ENCODE data around the gene UBTD1.
"Not testable (repeated sequence)": the region's sequence is repeated elsewhere in the genome, so short reads cannot be mapped to it uniquely, and the experiment has no call there.

Gene UBTD1

DNA sequence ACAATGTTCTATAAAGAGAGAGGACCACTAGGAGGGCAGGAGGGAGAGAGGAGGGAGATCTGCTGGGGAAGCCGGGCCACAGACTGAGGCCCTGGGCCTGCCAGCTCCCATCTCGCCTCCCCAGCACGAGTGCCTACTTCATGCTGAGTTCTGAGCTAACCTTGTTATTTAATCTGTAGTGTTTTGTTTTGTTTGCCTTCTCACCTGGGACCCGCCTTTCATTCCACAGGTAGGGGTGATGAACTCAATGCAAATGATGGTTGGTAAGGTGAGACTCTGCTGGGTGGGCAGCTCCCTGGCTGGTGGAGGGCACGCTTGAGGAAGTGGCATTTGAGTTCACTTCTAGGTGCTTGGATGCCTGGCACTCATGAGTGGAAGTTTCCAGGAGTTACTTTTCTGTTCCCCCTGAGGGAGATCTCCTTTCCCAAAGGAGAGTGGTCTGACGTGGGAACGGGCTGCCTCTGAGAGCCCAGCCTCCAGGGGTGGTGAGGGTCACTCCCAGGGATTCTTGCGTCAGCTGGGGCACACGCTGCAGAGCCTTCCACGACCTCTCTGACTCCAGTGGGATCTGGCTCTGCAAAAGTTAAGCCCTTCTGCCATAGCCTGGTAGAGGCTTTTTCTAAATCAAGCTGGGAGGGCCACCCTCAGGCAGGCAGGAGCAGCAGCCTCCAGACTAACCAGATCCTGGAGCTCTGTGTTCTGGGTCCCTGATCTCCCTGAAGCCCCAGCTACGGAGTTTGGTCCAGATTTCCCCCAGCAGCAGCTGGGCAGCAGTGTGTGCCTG lies 22.4 kb downstream of the UBTD1 start:
- Histone ChIP-seq H3K4me3 (no peak overlapping the region), H3K4me1 (peaks cover 31 to 43% (median 39%) of the 10 kb centered on the region in 10 experiments), H3K9ac (no peak overlapping the region), H4K20me1 (peaks cover 0 to 93% (median 10%) of the 10 kb centered on the region in 11 experiments; a peak in 10 of 22 replicates), H3K27ac (no peak overlapping the region; a peak in 1 of 22 replicates), H3K36me3 (no peaks in the 10 kb centered on the region; a peak in 1 of 22 replicates), H3K27me3 (no peaks in the 10 kb centered on the region), H3K4me2 (0 out of 22 replicates have a peak overlapping the region, but pooled peaks of 1 of the 11 experiments have one; percentile 16), H3K9me3 (replicated peaks in 1 of 11) (no peaks in the 10 kb centered on the region)
- no peak for TF ChIP-seq Cebpa-rat (IDR thresholded peaks at IDR 0.05)

GRCh38 chr10:97522071-97522470 lies 23.3 kb downstream of the UBTD1 start:
- H3K27me3 ChIP-seq: no peaks in the 10 kb centered on the region
- no peak overlapping the region; a peak in 1 of 22 replicates for H3K9ac ChIP-seq
- H3K4me1 ChIP-seq: peaks cover 26 to 43% (median 37%) of the 10 kb centered on the region in 10 experiments
- peaks cover 0 to 4% (median 0%) of the 10 kb centered on the region in 11 experiments; a peak in 2 of 22 replicates for H3K36me3 ChIP-seq
- H3K9me3 ChIP-seq (replicated peaks in 1 of 11): peaks cover 0 to 4% (median 0%) of the 10 kb centered on the region in 11 experiments; a peak in 5 of 22 replicates
- peaks cover 0 to 85% (median 10%) of the 10 kb centered on the region in 11 experiments; a peak in 10 of 22 replicates for H4K20me1 ChIP-seq
- H3K27ac ChIP-seq: no peak overlapping the region
- TF ChIP-seq Cebpa-rat (IDR thresholded peaks at IDR 0.05): no peak
- H3K4me2 ChIP-seq: peak overlapping the region in 6 of 11 experiments; percentile 6 to 33 (median 16); a peak in 9 of 22 replicates
- H3K4me3 ChIP-seq: no peak overlapping the region

- no peak overlapping the region for H3K4me3 ChIP-seq
- H3K4me2 ChIP-seq: peak overlapping the region in 5 of 11 experiments; percentile 6 to 33 (median 16); a peak in 5 of 22 replicates
- peaks cover 0 to 6% (median 0%) of the 10 kb centered on the region in 11 experiments; a peak in 5 of 22 replicates for H3K9me3 ChIP-seq (replicated peaks in 1 of 11)
- H3K27ac ChIP-seq: no peak overlapping the region
- no peak for TF ChIP-seq Cebpa-rat (IDR thresholded peaks at IDR 0.05)
- H4K20me1 ChIP-seq: peaks cover 0 to 77% (median 10%) of the 10 kb centered on the region in 11 experiments; a peak in 10 of 22 replicates
- H3K9ac ChIP-seq: no peak overlapping the region
- no peaks in the 10 kb centered on the region for H3K27me3 ChIP-seq
- peaks cover 0 to 4% (median 0%) of the 10 kb centered on the region in 11 experiments; a peak in 2 of 22 replicates for H3K36me3 ChIP-seq
- peaks cover 18 to 36% (median 28%) of the 10 kb centered on the region in 10 experiments for H3K4me1 ChIP-seq
Measured at GRCh38 chr10:97522937-97523336, 24.2 kb downstream of the UBTD1 start.

DNA sequence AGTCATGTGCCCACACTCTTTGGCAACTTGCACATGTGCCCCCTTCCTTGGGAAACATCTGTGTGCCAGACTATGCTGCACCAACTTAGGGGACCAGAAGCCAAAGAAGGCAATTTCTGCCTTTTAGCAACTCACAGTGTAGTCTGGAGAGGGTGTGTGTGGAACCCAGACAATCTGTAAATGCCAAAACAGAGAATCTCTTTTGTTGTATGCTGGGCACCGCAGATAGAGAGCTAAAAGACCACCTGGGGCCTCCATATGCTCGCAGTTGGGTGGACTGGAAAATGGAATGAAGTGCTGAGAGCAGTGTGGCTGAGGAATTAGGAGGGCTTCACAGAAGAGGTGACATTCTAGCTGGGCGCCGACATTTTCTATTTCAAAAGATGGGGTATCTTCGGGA lies 26.4 kb downstream of the UBTD1 start:
- H3K27me3 ChIP-seq: no peaks in the 10 kb centered on the region

DNA sequence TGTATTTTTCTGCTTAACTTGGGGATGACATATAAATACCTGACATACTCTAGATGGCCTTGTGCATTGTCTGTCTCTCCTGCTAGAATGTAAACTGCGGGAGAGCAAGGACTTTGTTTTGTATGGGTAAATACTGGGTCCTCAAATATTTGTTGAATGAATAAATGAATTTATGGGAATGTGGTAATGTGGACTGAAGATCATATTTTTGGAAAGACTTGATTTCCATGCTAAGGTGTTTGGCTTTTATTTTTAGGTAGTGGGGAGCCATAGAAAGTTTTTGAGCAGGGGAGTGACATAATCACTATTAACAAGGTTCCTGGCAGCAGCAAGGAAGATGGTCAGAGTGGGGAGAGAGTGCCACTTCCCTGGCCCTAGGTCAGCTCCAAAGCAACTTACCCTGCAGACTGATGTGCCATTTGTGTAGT lies 27.0 kb downstream of the UBTD1 start:
- TF ChIP-seq Cebpa-rat (IDR thresholded peaks at IDR 0.05): no peak
- Histone ChIP-seq H3K4me1 (peaks cover 0 to 12% (median 6%) of the 10 kb centered on the region in 10 experiments; a peak in 9 of 20 replicates), H3K4me3 (no peak overlapping the region), H3K9ac (no peak overlapping the region), H3K36me3 (peaks cover 0 to 4% (median 0%) of the 10 kb centered on the region in 11 experiments; a peak in 2 of 22 replicates), H3K9me3 (replicated peaks in 1 of 11) (peaks cover 0 to 12% (median 4%) of the 10 kb centered on the region in 11 experiments; a peak in 10 of 22 replicates), H3K27ac (no peak overlapping the region), H4K20me1 (peaks cover 0 to 49% (median 5%) of the 10 kb centered on the region in 11 experiments; a peak in 9 of 22 replicates), H3K4me2 (no peak overlapping the region), H3K27me3 (no peaks in the 10 kb centered on the region)

More for the DNA sequence above, 26.4 kb downstream of the UBTD1 start:
- Histone ChIP-seq H3K36me3 (peaks cover 0 to 4% (median 0%) of the 10 kb centered on the region in 11 experiments; a peak in 2 of 22 replicates), H3K9me3 (replicated peaks in 1 of 11) (peaks cover 0 to 11% (median 4%) of the 10 kb centered on the region in 11 experiments; a peak in 10 of 22 replicates), H3K4me3 (no peak overlapping the region), H3K4me2 (no peak overlapping the region), H3K4me1 (peaks cover 0 to 15% (median 7%) of the 10 kb centered on the region in 10 experiments; a peak in 16 of 20 replicates), H3K9ac (no peak overlapping the region), H3K27ac (no peak overlapping the region), H4K20me1 (peaks cover 0 to 55% (median 8%) of the 10 kb centered on the region in 11 experiments; a peak in 10 of 22 replicates)
- TF ChIP-seq Cebpa-rat (IDR thresholded peaks at IDR 0.05): no peak

- not testable (repeated sequence) for H3K27ac ChIP-seq, H3K4me1 ChIP-seq, H3K36me3 ChIP-seq, H3K27me3 ChIP-seq, H3K4me3 ChIP-seq, H3K4me2 ChIP-seq, H3K9ac ChIP-seq
- Histone ChIP-seq H3K9me3 (replicated peaks in 1 of 11) (peaks cover 0 to 12% (median 4%) of the 10 kb centered on the region in 11 experiments; a peak in 10 of 22 replicates), H4K20me1 (peaks cover 0 to 32% (median 0%) of the 10 kb centered on the region in 11 experiments; a peak in 5 of 22 replicates)
Measured at GRCh38 chr10:97528876-97529275, 30.2 kb downstream of the UBTD1 start.

GRCh38 chr10:97529685-97530465 lies 31.2 kb downstream of the UBTD1 start:
- Histone ChIP-seq H3K27ac (no peak overlapping the region), H3K4me3 (no peak overlapping the region), H4K20me1 (peaks cover 0 to 28% (median 0%) of the 10 kb centered on the region in 11 experiments; a peak in 5 of 22 replicates), H3K4me2 (no peak overlapping the region), H3K4me1 (no peaks in the 10 kb centered on the region; a peak in 1 of 20 replicates), H3K27me3 (no peaks in the 10 kb centered on the region), H3K36me3 (peaks cover 0 to 4% (median 0%) of the 10 kb centered on the region in 11 experiments; a peak in 1 of 22 replicates), H3K9ac (no peak overlapping the region), H3K9me3 (replicated peaks in 1 of 11) (peaks cover 0 to 12% (median 4%) of the 10 kb centered on the region in 11 experiments; a peak in 10 of 22 replicates)
- TF ChIP-seq Cebpa-rat (IDR thresholded peaks at IDR 0.05): no peak

- no peak for TF ChIP-seq Cebpa-rat (IDR thresholded peaks at IDR 0.05)
- Histone ChIP-seq H3K27ac (no peak overlapping the region), H3K4me2 (no peak overlapping the region)
Measured at GRCh38 chr10:97531401-97531986, 32.8 kb downstream of the UBTD1 start.

More at GRCh38 chr10:97531401-97531986, 32.8 kb downstream of the UBTD1 start:
- no peak overlapping the region for H3K9ac ChIP-seq
- H3K27me3 ChIP-seq: no peaks in the 10 kb centered on the region
- no peak overlapping the region for H3K4me3 ChIP-seq
- peaks cover 0 to 12% (median 4%) of the 10 kb centered on the region in 11 experiments; a peak in 10 of 22 replicates for H3K9me3 ChIP-seq (replicated peaks in 1 of 11)
- peaks cover 0 to 3% (median 0%) of the 10 kb centered on the region in 11 experiments; a peak in 1 of 22 replicates for H3K36me3 ChIP-seq
- no peaks in the 10 kb centered on the region; a peak in 1 of 20 replicates for H3K4me1 ChIP-seq
- peaks cover 0 to 22% (median 0%) of the 10 kb centered on the region in 11 experiments; a peak in 4 of 22 replicates for H4K20me1 ChIP-seq
